Activated naive CD4-positive, alpha-beta T cell treated with anti-CD3 and anti-CD28 coated beads, Interleukin-2, amount 50 U/mL, for 16 hours (primary cell): ENCODE results near the gene TPSAB1.
"Not testable (repeated sequence)": the region's sequence is repeated elsewhere in the genome, so short reads cannot be mapped to it uniquely, and the experiment has no call there.

ENCODE experiments used
- DNase-seq: peaks from one replicate; pipeline ENCODE4 v3.0.0-alpha.2; 2020

TPSAB1 gene

DNA sequence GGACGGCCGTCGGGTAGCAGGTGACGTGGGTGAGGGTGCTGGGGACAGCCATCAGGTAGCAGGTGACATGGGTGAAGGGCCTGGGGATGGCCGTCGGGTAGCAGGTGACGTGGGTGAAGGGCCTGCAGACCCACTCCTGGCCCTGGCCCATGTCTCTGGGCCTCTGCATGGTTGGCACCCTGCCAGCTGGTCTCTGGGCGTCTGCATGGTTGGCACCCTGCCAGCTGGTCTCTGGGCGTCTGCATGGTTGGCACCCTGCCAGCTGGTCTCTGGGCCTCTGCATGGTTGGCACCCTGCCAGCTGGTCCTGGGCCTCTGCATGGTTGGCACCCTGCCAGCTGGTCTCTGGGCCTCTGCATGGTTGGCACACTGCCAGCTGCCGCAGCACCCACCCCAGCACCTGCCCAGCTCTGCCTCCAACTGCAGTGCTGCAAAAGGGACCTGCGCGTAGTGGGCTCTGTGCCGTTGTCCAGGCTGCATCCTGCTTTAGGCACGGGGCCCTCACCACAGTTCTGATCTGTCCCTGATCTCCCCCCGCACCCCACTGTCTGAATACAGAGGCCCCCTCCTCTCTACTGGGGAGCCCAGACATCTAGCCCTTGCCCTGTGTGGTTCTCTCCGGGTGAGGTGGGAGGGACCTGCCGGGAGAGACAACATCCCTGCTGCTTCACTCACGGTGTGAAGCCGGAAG, 31.4 kb downstream of the TPSAB1 start:
- not testable (repeated sequence) for DNase-seq

- no peak for DNase-seq
These were observed 32.1 kb downstream of the TPSAB1 start for GRCh38 chr16:1272453-1273198.

- DNase-seq, result no peak
These were observed 33.3 kb downstream of the TPSAB1 start for GRCh38 chr16:1273816-1274215.

GRCh38 chr16:1274767-1275166, 34.3 kb downstream of the TPSAB1 start:
- DNase-seq, result no peak

DNA sequence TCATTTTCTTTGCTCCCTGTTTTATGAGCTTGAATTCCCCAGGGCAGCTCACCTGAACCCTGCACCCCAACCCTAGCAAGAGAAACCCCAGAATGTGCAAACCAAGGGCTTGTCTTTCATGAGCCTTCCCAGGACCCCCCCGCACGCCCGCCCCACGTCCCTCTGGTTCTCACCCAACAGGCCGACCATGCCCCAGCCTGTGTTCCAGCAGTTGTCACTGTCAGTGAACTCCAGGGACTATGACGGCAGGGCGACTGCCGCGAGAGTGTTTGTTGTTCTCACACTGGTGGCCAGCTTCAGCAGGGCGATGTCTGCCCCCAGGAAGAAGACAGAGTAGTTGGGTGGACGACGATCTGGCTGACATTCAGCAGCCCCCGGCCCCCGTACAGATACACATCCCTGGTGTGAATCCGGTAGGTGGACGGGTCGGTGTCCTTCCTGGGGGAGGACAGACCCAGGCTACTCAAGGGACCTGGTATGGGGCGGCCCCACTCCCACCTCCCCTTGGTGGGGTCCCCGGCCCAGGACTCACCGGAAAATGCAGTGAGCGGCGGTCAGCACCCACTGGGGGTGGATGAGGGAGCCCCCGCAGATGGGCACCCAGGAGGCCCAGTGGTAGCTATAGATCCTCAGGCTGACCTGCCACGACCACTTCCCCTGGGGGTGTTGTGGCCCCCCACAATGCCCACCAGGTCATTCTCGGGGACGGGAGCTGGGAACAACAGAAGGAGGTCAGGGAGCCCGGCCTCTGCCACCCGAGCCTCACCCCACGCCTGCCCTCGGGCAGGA, 35.5 kb downstream of the TPSAB1 start:
- no peak for DNase-seq

DNA sequence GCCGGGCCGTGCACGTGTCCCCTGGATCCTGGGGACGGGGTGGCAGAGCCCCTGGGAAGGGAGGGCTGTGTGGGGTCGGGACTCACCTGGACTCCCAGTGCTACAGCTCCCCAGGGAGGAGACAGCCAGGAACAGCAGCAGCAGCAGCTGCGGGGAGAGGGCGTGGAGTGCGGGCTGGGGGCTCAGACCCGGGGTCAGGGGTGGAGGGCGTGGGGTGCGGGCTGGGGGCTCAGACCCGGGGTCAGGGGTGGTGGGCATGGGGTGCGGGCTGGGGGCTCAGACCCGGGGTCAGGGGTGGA, 36.0 kb downstream of the TPSAB1 start:
- DNase-seq, result no peak

GRCh38 chr16:1277151-1277598, 36.7 kb downstream of the TPSAB1 start:
- no peak for DNase-seq

GRCh38 chr16:1277617-1278282, 37.2 kb downstream of the TPSAB1 start:
- DNase-seq, result no peak

GRCh38 chr16:1278477-1278876, 38.0 kb downstream of the TPSAB1 start:
- DNase-seq, result no peak

DNA sequence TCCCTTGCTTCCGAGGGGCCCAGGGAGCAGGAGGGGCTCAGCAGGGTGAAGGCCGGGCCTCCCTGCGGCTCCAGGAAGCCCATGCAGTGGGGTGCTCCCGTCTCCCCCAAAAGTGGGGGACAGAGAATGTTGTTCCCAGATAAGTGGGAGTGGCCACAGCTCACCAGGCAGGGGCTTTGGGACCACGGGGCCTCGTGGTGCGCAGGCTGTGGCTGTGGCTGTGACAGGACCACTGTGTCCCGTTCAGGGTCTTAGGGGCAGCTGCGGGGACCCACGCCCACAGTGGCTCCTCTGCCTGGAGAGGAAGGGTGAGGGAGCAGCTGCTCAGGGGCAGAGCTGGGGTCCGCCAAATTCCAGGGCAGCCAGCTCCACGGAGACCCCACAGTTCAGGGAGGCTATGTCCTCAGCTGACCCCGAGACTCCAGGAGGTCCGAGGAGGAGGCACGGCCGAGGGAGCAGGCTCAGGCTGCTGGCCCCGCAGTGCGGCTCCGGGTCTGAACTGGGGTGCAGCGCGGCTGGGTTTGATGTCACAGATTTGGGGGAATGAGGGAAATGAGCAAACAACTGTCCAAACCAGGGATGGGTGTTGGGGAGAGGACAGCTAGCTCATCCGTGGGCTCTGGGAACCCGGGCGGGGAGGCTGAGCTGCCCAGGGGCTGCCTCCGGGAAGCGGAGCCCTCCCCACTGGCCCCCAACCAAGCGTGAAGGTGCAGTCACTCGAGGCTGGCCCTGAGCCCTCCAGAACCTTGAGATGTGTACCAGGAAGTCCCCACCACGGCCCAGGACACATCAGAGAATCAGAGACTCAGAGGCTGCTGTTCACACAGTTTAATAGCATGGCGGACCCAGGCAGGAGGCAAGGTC, 38.8 kb downstream of the TPSAB1 start:
- DNase-seq, result no peak

DNA sequence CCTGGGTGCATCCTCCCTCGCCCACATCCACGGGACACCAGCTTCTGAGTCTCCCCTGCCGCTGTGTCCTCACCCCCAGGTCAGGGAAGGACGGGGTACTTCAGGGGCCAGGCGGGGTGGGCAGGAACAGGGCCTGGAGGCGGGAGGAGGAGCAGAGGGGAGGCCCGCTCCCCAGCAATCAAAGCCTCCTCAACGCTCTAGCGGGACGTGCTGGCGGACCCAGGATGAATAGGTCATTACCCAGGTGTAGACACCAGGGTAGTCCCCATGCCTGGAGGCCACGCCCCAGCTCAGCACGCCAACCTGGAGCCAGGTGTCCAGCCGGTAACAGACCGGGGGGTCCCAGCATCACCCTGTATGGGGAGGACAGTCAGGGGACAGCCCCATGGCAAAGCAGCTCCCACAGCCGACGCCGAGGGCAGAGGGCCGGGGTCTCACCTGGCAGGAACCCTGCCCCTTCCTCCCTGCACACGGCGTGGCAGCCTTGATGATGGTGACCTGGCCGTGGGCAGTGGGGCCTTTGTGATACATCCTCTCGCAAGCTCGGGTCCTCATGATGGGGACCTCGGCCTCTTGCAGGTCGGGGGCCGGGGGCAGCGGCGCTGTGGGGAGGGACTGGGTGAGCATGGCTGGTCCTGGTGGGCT, 39.6 kb downstream of the TPSAB1 start:
- DNase-seq, result no peak

- no peak for DNase-seq
These were observed 40.3 kb downstream of the TPSAB1 start for GRCh38 chr16:1280783-1281182.

GRCh38 chr16:1281517-1281916, 41.0 kb downstream of the TPSAB1 start:
- DNase-seq, result no peak

- no peak for DNase-seq
These were observed 41.9 kb downstream of the TPSAB1 start for GRCh38 chr16:1282324-1282973.

GRCh38 chr16:1283296-1283695, 42.8 kb downstream of the TPSAB1 start:
- no peak for DNase-seq

- DNase-seq, result no peak
These were observed 43.6 kb downstream of the TPSAB1 start for GRCh38 chr16:1283996-1284616.

GRCh38 chr16:1285669-1286512, 45.4 kb downstream of the TPSAB1 start:
- no peak for DNase-seq

DNA sequence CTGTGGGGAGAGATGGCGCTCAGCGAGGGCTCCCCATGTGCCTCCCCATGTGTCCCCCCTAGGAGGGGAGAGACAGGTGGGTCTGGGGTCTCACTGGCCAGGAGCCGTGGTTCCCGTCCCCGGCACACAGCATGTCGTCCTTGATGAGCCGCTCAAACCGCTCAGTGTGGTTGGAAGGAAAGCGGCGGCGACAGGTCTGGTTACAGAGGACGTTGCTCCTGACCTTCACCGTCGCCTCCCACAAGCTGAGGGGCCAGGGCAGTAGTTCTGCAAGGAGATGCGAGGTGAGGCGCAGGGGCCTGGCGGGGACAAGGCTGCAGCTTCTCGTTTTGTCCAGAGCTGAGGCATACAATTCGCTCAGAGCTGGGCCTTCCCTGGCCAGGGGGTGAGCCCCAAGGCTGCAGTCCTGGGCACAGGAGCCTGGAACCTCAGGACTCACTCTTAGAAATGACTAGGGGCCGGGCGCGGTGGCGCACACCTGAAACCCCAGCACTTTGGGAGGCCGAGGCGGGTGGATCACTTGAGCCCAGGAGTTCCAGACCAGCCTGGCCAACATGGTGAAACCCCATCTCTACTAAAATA, 46.1 kb downstream of the TPSAB1 start:
- no peak for DNase-seq

GRCh38 chr16:1287982-1288670, 47.6 kb downstream of the TPSAB1 start:
- no peak for DNase-seq
